Lung (tissue), 12 donors: ENCODE data around the gene RNF141. TPM values are rescaled to one million over a fixed set of nuclear protein-coding genes. Genes with fewer than 3 reads are reported as not detected.

Experiments
- ATAC-seq: fragments of 200-7000 bp; cut with Tn5 transposase; one replicate; pipeline ENCODE4 v1.9.1; 2020; ENCODE audit warnings: moderate number of reproducible peaks; ENCODE audit not compliant: insufficient read depth, low FRiP score
- DNase-seq, 3 donors: peaks; one replicate each; pipeline ENCODE4 v3.0.0-alpha.2; 2013 to 2017
- H3K27ac ChIP-seq, 2 donors: one replicate each; pipeline ENCODE4 v1.5.1; 2013; ENCODE audit warnings: mild to moderate bottlenecking in 2 of 2, moderate library complexity in 2 of 2, control low read depth in 1 of 2, inconsistent platforms in 1 of 2, low read depth in 1 of 2, low read length in 1 of 2
- H3K27me3 ChIP-seq, 3 donors: one replicate each; pipeline ENCODE4 v1.5.1; 2013; ENCODE audit warnings: low read length in 2 of 3; ENCODE audit not compliant: control insufficient read depth in 3 of 3, insufficient read depth in 3 of 3
- H3K36me3 ChIP-seq, 4 donors: one replicate each; pipeline ENCODE4 v1.5.1; 2013; ENCODE audit warnings: low read length in 4 of 4, mild to moderate bottlenecking in 1 of 4, moderate library complexity in 1 of 4; ENCODE audit not compliant: control insufficient read depth in 4 of 4, insufficient read depth in 4 of 4
- H3K4me1 ChIP-seq, 5 donors: one replicate each; pipeline ENCODE4 v1.5.1; 2013; ENCODE audit warnings: low read length in 5 of 5, mild to moderate bottlenecking in 2 of 5, moderate library complexity in 1 of 5; ENCODE audit not compliant: control insufficient read depth in 5 of 5, insufficient read depth in 5 of 5
- H3K4me3 ChIP-seq: one replicate; pipeline ENCODE4 v1.5.1; 2013; ENCODE audit warnings: mild to moderate bottlenecking, control low read depth, moderate library complexity
- H3K9ac ChIP-seq, 2 donors: one replicate each; pipeline ENCODE4 v1.5.1; 2013; ENCODE audit warnings: low read length in 2 of 2, control low read depth in 1 of 2; ENCODE audit not compliant: insufficient read depth in 1 of 2
- H3K9me3 ChIP-seq, 4 donors: one replicate each; pipeline ENCODE4 v1.5.1; 2013; ENCODE audit warnings: low read length in 3 of 4, mild to moderate bottlenecking in 1 of 4, moderate library complexity in 1 of 4; ENCODE audit not compliant: control insufficient read depth in 4 of 4, insufficient read depth in 3 of 4
- CTCF ChIP-seq: IDR thresholded peaks from 2 replicates; pipeline ENCODE4 v1.5.1; 2012; ENCODE audit warnings: mild to moderate bottlenecking; ENCODE audit errors: control extremely low read depth, extremely low read depth
- WGBS, 2 donors: extraction: QIAGEN DNeasy Blood & Tissue Kit; methylation state at CpG; one replicate each; pipeline ENCODE4 v1.1.7; 2013; 5-methylcytosine and 5-hydroxymethylcytosine counted together
- polyA plus RNA-seq, 2 donors: library from polyadenylated mRNA; stranded (reverse); fragments of 200-250 nt; gene quantifications; one replicate each; pipeline ENCODE4 v1.2.1, GENCODE V29; 2013
- total RNA-seq, 2 donors: library from RNA; depleted of rRNA in 1 of 2; stranded (reverse); fragments of >200 nt in 1 of 2; gene quantifications; one replicate each; pipeline ENCODE4 v1.2.1, GENCODE V29; 2014 to 2021
- donor health status: control.
- donor health status: control.
- donor health status: Bipolar disorder and iron deficiency.
- donor health status: healthy.
- donor health status: DM: yes; HTN: yes; CAD: no.

RNF141 gene
- total and polyA plus RNA-seq, 4 donors, result 14.8 to 63.8 (median 33.4) TPM

- Histone ChIP-seq H3K27me3 (no peaks in the 10 kb centered on the region), H3K9ac (no peak overlapping the region), H3K4me3 (no peak overlapping the region), H3K4me1 (no peaks in the 10 kb centered on the region), H3K9me3 (no peaks in the 10 kb centered on the region), H3K27ac (no peak overlapping the region), H3K36me3 (peaks cover 0 to 24% (median 4%) of the 10 kb centered on the region in 4 donors)
- TF ChIP-seq CTCF, result no peak
- WGBS, 2 donors, result 56 to 75% methylated on average over 5 of the region's 5 CpGs
- no peak for DNase-seq
- ATAC-seq, result no peak
Measured at GRCh38 chr11:10503777-10504480, 37.1 kb downstream of the RNF141 start.

GRCh38 chr11:10503221-10503620, 37.8 kb downstream of the RNF141 start:
- Histone ChIP-seq H3K9ac (no peak overlapping the region), H3K27me3 (no peaks in the 10 kb centered on the region), H3K4me1 (no peaks in the 10 kb centered on the region), H3K36me3 (peaks cover 0 to 28% (median 4%) of the 10 kb centered on the region in 4 donors), H3K9me3 (no peaks in the 10 kb centered on the region), H3K27ac (no peak overlapping the region), H3K4me3 (no peak overlapping the region)
- TF ChIP-seq CTCF, result no peak
- WGBS, 2 donors, result 33 to 74% methylated on average over 2 of the region's 2 CpGs
- ATAC-seq (no peak), DNase-seq (no peak)

GRCh38 chr11:10502770-10503169, 38.2 kb downstream of the RNF141 start:
- TF ChIP-seq CTCF, result no peak
- H3K9me3 ChIP-seq, result no peaks in the 10 kb centered on the region
- whole genome bisulfite sequencing, 2 donors, result 61 to 78% methylated on average over 3 of the region's 3 CpGs
- no peak overlapping the region for H3K4me3 ChIP-seq
- peak overlapping the region in 1 of 2 donors; percentile 66 for H3K27ac ChIP-seq
- no peak overlapping the region for H3K9ac ChIP-seq
- no peaks in the 10 kb centered on the region for H3K27me3 ChIP-seq
- H3K36me3 ChIP-seq, result peaks cover 0 to 29% (median 4%) of the 10 kb centered on the region in 4 donors
- ATAC-seq, result no peak
- H3K4me1 ChIP-seq, result peaks cover 0 to under 1% (median 0%) of the 10 kb centered on the region in 5 donors
- DNase-seq, result no peak
